Measurements from ENCODE around the gene GGT6.

The GGT6 gene

DNA sequence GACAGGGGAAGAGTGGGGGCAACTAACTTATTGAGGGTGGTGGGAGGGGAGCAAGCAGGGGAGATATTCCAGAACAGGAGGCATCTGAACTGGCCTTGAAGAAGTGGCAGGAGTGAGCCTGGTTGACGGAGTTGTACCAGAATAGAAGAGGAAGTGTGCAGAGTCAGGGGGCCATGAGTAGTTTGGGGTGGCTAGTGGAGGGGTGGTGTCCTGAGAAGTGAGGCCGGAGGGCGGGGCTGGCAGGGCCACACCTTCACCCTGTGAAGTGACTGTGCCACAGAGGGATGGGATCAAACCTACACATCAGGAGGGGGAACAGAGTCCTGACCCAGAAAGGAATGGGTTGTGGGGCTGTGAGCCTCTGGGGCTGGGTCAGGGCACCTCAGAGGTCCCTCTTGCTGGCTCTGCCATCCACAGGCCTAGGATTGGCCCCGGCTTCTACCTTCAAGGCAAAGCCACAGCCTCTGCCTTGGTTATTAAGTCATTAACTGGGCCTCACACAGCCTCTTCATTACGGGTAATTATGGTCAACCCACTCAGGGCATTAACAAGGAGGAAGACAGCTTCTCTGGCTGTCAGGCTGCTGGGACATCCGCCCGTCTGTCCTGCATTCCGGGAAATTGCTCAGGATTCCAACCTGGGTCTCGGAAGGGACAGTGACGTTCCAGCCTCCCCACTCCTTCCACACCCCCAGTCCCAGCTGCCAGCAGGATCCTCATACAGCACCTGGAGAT lies 49.0 kb downstream of the GGT6 start:
- Mint-ChIP-seq H3K36me3 (ENCODE audit: low read depth) (no peaks in the 10 kb centered on the region), H3K9me3 (no peaks in the 10 kb centered on the region), H3K27me3 (no peaks in the 10 kb centered on the region), H3K27ac (no peak overlapping the region), H3K4me3 (no peak overlapping the region), H3K4me1 (ENCODE audit: low read depth) (peaks cover 20% of the 10 kb centered on the region)
- DNase-seq: no peak

DNA sequence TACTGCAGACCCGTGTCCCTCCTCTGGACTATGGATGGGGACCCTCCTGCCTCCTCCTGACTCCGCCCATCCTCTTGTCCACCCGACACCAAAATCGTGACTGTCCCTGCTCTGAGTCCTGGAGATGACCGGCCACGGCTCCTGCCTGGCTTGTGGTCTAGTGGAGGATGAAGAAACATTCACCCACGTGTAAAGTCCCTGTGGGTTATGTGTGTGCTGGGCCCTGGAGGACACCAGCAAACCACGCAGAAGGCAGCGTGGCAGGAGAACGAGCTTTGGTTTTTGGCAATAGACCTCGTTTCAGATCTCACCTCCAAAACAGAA lies 49.8 kb downstream of the GGT6 start:
- Mint-ChIP-seq H3K27ac (no peak overlapping the region), H3K9me3 (no peaks in the 10 kb centered on the region), H3K4me3 (no peak overlapping the region), H3K27me3 (no peaks in the 10 kb centered on the region), H3K4me1 (ENCODE audit: low read depth) (peaks cover 20% of the 10 kb centered on the region), H3K36me3 (ENCODE audit: low read depth) (no peaks in the 10 kb centered on the region)
- no peak for DNase-seq

DNA sequence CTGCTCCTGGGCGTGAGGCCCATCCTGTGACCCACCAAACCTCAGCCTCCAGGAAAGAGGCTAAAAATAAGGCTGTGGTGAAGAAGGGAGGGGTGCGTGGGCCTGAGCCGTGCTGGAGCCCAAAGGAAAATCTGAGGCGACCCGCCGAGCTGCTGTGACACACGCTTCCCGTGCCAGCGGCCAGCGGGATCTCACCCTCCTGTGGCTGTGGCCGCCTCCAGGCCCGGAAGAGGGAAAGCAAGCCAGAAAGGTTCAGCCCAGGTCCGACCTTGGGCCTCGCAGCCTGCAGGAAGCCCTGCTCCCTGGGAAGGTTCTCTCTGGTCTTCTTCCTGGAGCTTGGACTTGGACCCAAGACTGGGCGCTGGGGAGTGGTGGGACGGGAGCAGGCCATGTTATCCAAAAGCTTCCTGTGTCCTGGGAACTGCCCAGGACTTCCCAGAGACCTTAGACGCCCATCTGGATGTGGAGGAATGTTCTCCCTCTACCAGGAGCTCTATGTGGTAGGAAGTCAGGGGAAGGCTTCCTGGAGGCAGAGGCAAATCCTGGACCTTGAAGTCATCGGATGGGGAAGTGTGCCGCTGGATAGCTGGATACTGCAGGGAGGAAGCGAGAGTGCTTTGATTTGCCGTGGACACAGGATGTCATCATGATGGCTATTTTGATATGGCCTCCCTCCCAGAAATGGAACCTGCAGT lies 50.3 kb downstream of the GGT6 start:
- H3K27ac Mint-ChIP-seq: no peak overlapping the region
- H3K9me3 Mint-ChIP-seq: no peaks in the 10 kb centered on the region
- H3K4me1 Mint-ChIP-seq (ENCODE audit: low read depth): peaks cover 22% of the 10 kb centered on the region
- H3K27me3 Mint-ChIP-seq: peaks cover under 1% of the 10 kb centered on the region
- DNase-seq: no peak
- H3K4me3 Mint-ChIP-seq: no peak overlapping the region
- no peaks in the 10 kb centered on the region for H3K36me3 Mint-ChIP-seq (ENCODE audit: low read depth)

DNA sequence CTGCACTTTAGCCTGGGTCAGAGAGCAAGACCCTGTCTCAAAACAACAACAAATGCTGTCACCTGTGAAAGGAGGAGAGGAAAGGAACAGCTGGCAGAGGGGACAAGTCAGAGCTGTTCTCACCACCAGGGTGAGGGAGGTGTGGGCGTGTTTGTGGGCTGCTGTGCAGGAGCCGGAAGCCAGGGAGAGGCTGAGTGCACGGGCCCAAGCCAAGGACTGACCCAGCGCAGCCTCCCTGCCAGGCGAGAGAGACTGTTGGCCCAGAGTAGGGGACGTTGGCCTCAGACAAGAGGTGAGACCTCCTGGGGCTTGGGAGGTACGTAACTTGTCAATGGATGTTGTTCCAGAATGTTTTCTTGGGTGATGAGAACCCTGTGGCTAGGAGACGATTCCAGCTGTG lies 51.0 kb downstream of the GGT6 start:
- Mint-ChIP-seq H3K4me3 (no peak overlapping the region), H3K27me3 (peaks cover 6% of the 10 kb centered on the region), H3K36me3 (ENCODE audit: low read depth) (no peaks in the 10 kb centered on the region), H3K27ac (no peak overlapping the region), H3K9me3 (no peaks in the 10 kb centered on the region), H3K4me1 (ENCODE audit: low read depth) (peaks cover 28% of the 10 kb centered on the region)
- DNase-seq: no peak

DNA sequence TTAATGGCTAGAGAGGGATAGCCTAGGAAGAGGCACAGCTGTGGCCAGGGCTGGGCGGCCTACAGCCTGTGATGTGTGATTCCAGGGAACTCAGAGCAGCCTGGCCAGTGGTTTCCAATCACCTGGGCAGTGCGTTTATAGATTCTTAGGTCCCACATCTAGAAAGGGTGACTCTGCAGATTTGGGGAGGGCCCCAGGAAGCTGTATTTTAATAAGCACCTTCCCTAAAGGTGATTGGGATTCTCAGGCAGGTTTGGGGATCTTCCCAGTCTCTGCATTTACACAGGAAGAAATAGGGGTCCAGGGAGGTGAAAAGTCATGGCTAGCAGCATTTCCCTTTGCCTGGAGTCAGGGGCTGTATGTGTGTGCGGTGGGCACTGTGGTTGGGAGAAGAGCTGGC lies 52.2 kb downstream of the GGT6 start:
- no peak overlapping the region for H3K27ac Mint-ChIP-seq
- peaks cover 35% of the 10 kb centered on the region for H3K4me1 Mint-ChIP-seq (ENCODE audit: low read depth)
- no peak overlapping the region for H3K4me3 Mint-ChIP-seq
- peaks cover 9% of the 10 kb centered on the region for H3K27me3 Mint-ChIP-seq
- H3K36me3 Mint-ChIP-seq (ENCODE audit: low read depth): no peaks in the 10 kb centered on the region
- no peak for DNase-seq
- no peaks in the 10 kb centered on the region for H3K9me3 Mint-ChIP-seq

DNA sequence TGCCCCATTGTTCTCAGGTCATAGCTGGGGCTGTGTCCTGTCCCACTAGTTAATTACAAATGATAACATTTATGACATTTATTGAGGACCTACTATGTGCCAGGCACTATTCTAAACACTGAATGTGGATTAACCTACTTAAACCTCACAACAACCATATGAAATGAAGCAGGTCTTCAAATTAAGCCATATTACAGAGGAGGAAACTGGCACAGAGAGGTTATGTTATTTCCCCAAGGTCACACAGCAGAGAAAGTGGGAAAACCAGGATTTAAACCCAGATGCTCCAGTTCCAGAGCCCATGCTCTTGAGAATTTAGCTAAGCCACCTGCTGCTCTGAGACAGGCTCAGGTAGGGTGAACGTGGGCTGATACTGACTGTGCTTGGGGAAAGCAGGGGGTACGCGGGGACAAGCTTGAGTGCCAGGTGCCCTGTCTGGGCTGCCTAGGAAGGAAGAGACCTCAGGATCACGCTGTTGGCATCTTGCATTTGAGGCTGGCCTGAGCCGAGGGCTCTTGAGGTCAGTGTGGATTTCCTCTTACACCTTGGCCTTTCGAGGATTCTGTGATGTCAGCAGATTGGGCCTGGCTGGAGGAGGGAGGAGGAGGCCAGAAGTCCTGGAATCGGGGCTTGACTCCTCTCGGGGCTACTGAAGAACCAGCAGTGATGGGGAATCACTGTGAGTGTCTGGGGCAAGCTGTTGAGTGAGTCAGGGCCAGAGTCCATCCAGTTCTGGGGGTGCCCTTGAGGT lies 52.8 kb downstream of the GGT6 start:
- Mint-ChIP-seq H3K36me3 (ENCODE audit: low read depth) (no peaks in the 10 kb centered on the region), H3K27me3 (peaks cover 15% of the 10 kb centered on the region), H3K27ac (no peak overlapping the region), H3K4me3 (no peak overlapping the region), H3K4me1 (ENCODE audit: low read depth) (peaks cover 35% of the 10 kb centered on the region), H3K9me3 (no peaks in the 10 kb centered on the region)
- no peak for DNase-seq

Measured in activated T-cell treated with anti-CD3 and anti-CD28 coated beads, Interleukin-2, amount 50 U/mL, for 24 hours (primary cell).